PC-3 (cell line): ENCODE data around the gene LSR. TPM values are rescaled to one million over a fixed set of nuclear protein-coding genes. Genes with fewer than 3 reads are reported as not detected.

Experiments
- ATAC-seq: fragments of 200-7000 bp; cut with Tn5 transposase; 2 replicates; pipeline ENCODE4 v1.9.1; 2020; ENCODE audit warnings: mild to moderate bottlenecking, moderate library complexity
- BruUV-seq: library from RNA; stranded (reverse); fragments of 400-500 nt; replicated peaks from 2 replicates; lab custom pipeline; 2021; lab: Mats Ljungman, UMichigan
- CTCF ChIA-PET: fragments of 300-600 bp; sonication (Branson Sonifier 250); formaldehyde crosslinking; loops from one replicate; lab custom pipeline; 2022; ENCODE audit warnings: antibody characterized with exemption; lab: Charles Lee
- POLR2A ChIA-PET: fragments of 300-600 bp; sonication (Branson Sonifier 250); formaldehyde crosslinking; loops from one replicate; lab custom pipeline; 2022; ENCODE audit warnings: antibody characterized with exemption; ENCODE audit not compliant: unreplicated experiment; lab: Charles Lee
- DNase-seq: peaks from one replicate; pipeline ENCODE4 v3.0.0-alpha.2; 2015
- H2AFZ ChIP-seq: fragments of 300-600 bp; sonication (generic); 2 replicates; pipeline ENCODE4 v1.6.0; 2016; ENCODE audit warnings: antibody characterized with exemption, low read length
- H3F3A ChIP-seq: fragments of 300-600 bp; sonication (generic); one replicate; pipeline ENCODE4 v1.6.0; 2017; ENCODE audit warnings: antibody characterized with exemption, low read length, control low read depth, mild to moderate bottlenecking; ENCODE audit not compliant: unreplicated experiment
- H3K27ac ChIP-seq: fragments of 300-600 bp; sonication (generic); 2 replicates; pipeline ENCODE4 v1.5.1; 2016; ENCODE audit warnings: mild to moderate bottlenecking, low read length
- H3K27me3 ChIP-seq: fragments of 300-600 bp; sonication (generic); 2 replicates; pipeline ENCODE4 v1.6.1; 2016; ENCODE audit warnings: low read length, mixed read lengths
- H3K36me3 ChIP-seq: fragments of 300-600 bp; sonication (generic); 2 replicates; pipeline ENCODE4 v1.6.1; 2016; ENCODE audit warnings: low read depth, mixed run types, low read length, mixed read lengths
- H3K4me1 ChIP-seq: fragments of 300-600 bp; sonication (generic); 2 replicates; pipeline ENCODE4 v1.5.1; 2016; ENCODE audit warnings: low read length; ENCODE audit not compliant: insufficient read depth
- H3K4me2 ChIP-seq: fragments of 300-600 bp; sonication (generic); 2 replicates; pipeline ENCODE4 v1.6.0; 2016; ENCODE audit warnings: low read length
- H3K4me3 ChIP-seq: fragments of 300-600 bp; sonication (generic); 2 replicates; pipeline ENCODE4 v1.5.1; 2016; ENCODE audit warnings: mild to moderate bottlenecking, low read length, mixed read lengths
- H3K79me2 ChIP-seq: fragments of 300-600 bp; sonication (generic); 2 replicates; pipeline ENCODE4 v1.6.1; 2017; ENCODE audit warnings: low read length, mixed read lengths
- H3K9ac ChIP-seq: fragments of 300-600 bp; sonication (generic); 2 replicates; pipeline ENCODE4 v1.6.0; 2016; ENCODE audit warnings: mild to moderate bottlenecking, low read length
- H3K9me2 ChIP-seq: fragments of 300-600 bp; sonication (generic); replicated peaks from 2 replicates; pipeline ENCODE4 v1.6.1; 2016; ENCODE audit warnings: mixed run types, low read length, mixed read lengths
- H3K9me3 ChIP-seq: fragments of 300-600 bp; sonication (generic); 2 replicates; pipeline ENCODE4 v1.6.1; 2016; ENCODE audit warnings: low read length, mixed read lengths
- H4K20me1 ChIP-seq: fragments of 300-600 bp; sonication (generic); 2 replicates; pipeline ENCODE4 v1.6.1; 2016; ENCODE audit warnings: low read length, mixed read lengths
- EZH2 ChIP-seq: fragments of 300-600 bp; sonication (generic); IDR thresholded peaks from one replicate; pipeline ENCODE4 v1.6.1; 2017; ENCODE audit warnings: antibody characterized with exemption, mild to moderate bottlenecking, low read length; ENCODE audit not compliant: unreplicated experiment
- EZH2phosphoT487 ChIP-seq: fragments of 300-600 bp; sonication (generic); IDR thresholded peaks from 2 replicates; pipeline ENCODE4 v1.6.1; 2018; ENCODE audit warnings: mild to moderate bottlenecking, antibody characterized with exemption, low read length, borderline replicate concordance
- intact Hi-C: fragments of 100-400 bp; cut with micrococcal nuclease; formaldehyde crosslinking; loops from 2 replicates; pipeline ENCODE4 v1.9.0; 2023
- total RNA-seq: library from RNA; depleted of rRNA; stranded (reverse); fragments of >200 nt; gene quantifications from 2 replicates; pipeline ENCODE4 v1.2.3, GENCODE V29; 2014
- TF ChIP-seq, protein P1 (sequence below): fragments of 300-600 bp; sonication (generic); conservative IDR thresholded peaks from 2 replicates; pipeline ENCODE4 v1.5.1; 2017; ENCODE audit warnings: antibody characterized with exemption, low read depth, mild to moderate bottlenecking, low read length

The LSR gene
- total RNA-seq, 1 experiment from 2014 or later: 91.0 TPM

GRCh38 chr19:35293808-35294207 lies 45.0 kb downstream of the LSR start:
- TF ChIP-seq EZH2phosphoT487 (no peak), EZH2 (no peak)
- TF ChIP-seq, protein P1, sequence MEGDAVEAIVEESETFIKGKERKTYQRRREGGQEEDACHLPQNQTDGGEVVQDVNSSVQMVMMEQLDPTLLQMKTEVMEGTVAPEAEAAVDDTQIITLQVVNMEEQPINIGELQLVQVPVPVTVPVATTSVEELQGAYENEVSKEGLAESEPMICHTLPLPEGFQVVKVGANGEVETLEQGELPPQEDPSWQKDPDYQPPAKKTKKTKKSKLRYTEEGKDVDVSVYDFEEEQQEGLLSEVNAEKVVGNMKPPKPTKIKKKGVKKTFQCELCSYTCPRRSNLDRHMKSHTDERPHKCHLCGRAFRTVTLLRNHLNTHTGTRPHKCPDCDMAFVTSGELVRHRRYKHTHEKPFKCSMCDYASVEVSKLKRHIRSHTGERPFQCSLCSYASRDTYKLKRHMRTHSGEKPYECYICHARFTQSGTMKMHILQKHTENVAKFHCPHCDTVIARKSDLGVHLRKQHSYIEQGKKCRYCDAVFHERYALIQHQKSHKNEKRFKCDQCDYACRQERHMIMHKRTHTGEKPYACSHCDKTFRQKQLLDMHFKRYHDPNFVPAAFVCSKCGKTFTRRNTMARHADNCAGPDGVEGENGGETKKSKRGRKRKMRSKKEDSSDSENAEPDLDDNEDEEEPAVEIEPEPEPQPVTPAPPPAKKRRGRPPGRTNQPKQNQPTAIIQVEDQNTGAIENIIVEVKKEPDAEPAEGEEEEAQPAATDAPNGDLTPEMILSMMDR: no peak
- H3K9ac ChIP-seq: no peak overlapping the region
- DNase-seq (no peak), ATAC-seq (no peak)
- no peak overlapping the region for H3K27ac ChIP-seq
- no peaks in the 10 kb centered on the region for H3K79me2 ChIP-seq
- H3K4me2 ChIP-seq: no peak overlapping the region
- intact Hi-C loops: no loop called here
- no peaks in the 10 kb centered on the region for H3K9me2 ChIP-seq
- H3K36me3 ChIP-seq: no peaks in the 10 kb centered on the region
- H3K9me3 ChIP-seq: no peaks in the 10 kb centered on the region
- BruUV-seq: no TSS peak
- CTCF ChIA-PET: no interaction called here
- peaks cover 3% of the 10 kb centered on the region; the same call in 1 of the 2 replicates for H3K27me3 ChIP-seq
- H4K20me1 ChIP-seq: no peaks in the 10 kb centered on the region
- H2AFZ ChIP-seq: no peak overlapping the region
- H3K4me1 ChIP-seq: peaks cover 7% of the 10 kb centered on the region; the same call in 1 of the 2 replicates
- H3K4me3 ChIP-seq: no peak overlapping the region
- no peaks in the 10 kb centered on the region for H3F3A ChIP-seq
- POLR2A ChIA-PET: no interaction called here

GRCh38 chr19:35294328-35294727 lies 45.5 kb downstream of the LSR start:
- CTCF ChIA-PET: no interaction called here
- DNase-seq (no peak), ATAC-seq (no peak)
- TF ChIP-seq, protein P1: no peak
- TF ChIP-seq EZH2phosphoT487 (no peak), EZH2 (no peak)
- peaks cover 7% of the 10 kb centered on the region; the same call in 1 of the 2 replicates for H3K4me1 ChIP-seq
- peaks cover 3% of the 10 kb centered on the region; the same call in 1 of the 2 replicates for H3K27me3 ChIP-seq
- H2AFZ ChIP-seq: no peak overlapping the region
- no peaks in the 10 kb centered on the region for H3K79me2 ChIP-seq
- H3K9ac ChIP-seq: no peak overlapping the region
- intact Hi-C loops: no loop called here
- H4K20me1 ChIP-seq: no peaks in the 10 kb centered on the region
- POLR2A ChIA-PET: no interaction called here
- no peaks in the 10 kb centered on the region for H3F3A ChIP-seq
- H3K36me3 ChIP-seq: no peaks in the 10 kb centered on the region
- H3K4me2 ChIP-seq: no peak overlapping the region
- no peak overlapping the region for H3K27ac ChIP-seq
- H3K9me2 ChIP-seq: no peaks in the 10 kb centered on the region
- no TSS peak for BruUV-seq
- no peak overlapping the region for H3K4me3 ChIP-seq
- no peaks in the 10 kb centered on the region for H3K9me3 ChIP-seq

DNA sequence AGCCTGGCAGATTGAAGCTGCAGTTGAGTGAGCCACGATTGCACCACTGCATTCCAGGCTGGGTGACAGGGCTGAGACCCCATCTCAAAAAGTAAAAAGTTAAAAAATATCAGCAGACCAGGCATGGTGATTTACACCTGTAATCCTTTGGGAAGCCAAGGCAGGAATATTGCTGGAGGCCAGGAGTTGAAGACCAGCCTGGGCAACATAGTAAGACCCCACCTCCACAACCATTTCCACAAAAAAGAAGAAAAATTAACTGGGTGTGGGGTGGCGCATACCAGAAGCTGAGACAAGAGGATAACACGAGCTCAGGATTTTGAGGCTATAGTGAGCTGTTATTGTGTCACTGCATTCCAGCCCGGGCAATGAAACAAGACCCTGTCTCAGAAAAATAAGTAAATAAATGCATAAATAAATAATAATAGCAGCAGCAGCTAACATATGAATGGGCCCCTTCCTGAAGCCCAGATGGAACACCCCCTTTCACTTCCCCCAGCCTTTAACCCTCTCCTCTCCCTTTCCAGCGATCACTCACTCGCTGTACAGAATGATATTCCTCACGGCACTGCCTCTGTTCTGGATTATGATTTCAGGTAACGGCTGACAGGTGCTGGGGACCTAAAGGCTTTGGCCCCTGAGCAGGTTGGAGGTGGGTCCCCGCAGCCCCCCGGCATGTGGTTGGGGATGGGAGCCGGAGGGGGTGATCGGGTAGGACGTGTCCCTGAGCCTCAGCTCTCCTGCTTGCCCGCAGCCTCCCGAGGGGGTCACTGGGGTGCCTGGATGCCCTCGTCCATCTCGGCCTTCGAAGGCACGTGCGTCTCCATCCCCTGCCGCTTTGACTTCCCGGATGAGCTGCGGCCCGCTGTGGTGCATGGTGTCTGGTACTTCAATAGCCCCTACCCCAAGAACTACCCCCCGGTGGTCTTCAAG lies 46.3 kb downstream of the LSR start:
- DNase-seq (no peak), ATAC-seq (no peak)
- H4K20me1 ChIP-seq: no peaks in the 10 kb centered on the region
- H3K4me1 ChIP-seq: peaks cover 7% of the 10 kb centered on the region; the same call in 1 of the 2 replicates
- H2AFZ ChIP-seq: no peak overlapping the region
- no TSS peak for BruUV-seq
- H3F3A ChIP-seq: no peaks in the 10 kb centered on the region
- POLR2A ChIA-PET: no interaction called here
- no peaks in the 10 kb centered on the region for H3K9me2 ChIP-seq
- no peak overlapping the region for H3K4me2 ChIP-seq
- TF ChIP-seq EZH2: no peak
- TF ChIP-seq, protein P1: no peak
- no peak for TF ChIP-seq EZH2phosphoT487
- H3K27me3 ChIP-seq: peaks cover 3% of the 10 kb centered on the region; the same call in 1 of the 2 replicates
- no peak overlapping the region for H3K4me3 ChIP-seq
- no peaks in the 10 kb centered on the region for H3K9me3 ChIP-seq
- intact Hi-C loops: no loop called here
- H3K9ac ChIP-seq: no peak overlapping the region
- no peaks in the 10 kb centered on the region for H3K36me3 ChIP-seq
- no peak overlapping the region for H3K27ac ChIP-seq
- no peaks in the 10 kb centered on the region for H3K79me2 ChIP-seq
- CTCF ChIA-PET: interaction anchor here (0.7 kb wide), 1 partner anchor 21 kb away, joined by 4 read pairs; no protein-coding TSS in a partner anchor
